Activated CD8-positive, alpha-beta memory T cell treated with anti-CD3 and anti-CD28 coated beads for 1 hour (primary cell): ENCODE measurements around the gene CCDC57.
"Not testable (repeated sequence)": the region's sequence is repeated elsewhere in the genome, so short reads cannot be mapped to it uniquely, and the experiment has no call there.

Experiments
- DNase-seq, 2 donors: peaks; one replicate each; pipeline ENCODE4 v3.0.0-alpha.2; 2020; ENCODE audit warnings: low read depth in 1 of 2; ENCODE audit errors: extremely low read depth in 1 of 2

Gene CCDC57

DNA sequence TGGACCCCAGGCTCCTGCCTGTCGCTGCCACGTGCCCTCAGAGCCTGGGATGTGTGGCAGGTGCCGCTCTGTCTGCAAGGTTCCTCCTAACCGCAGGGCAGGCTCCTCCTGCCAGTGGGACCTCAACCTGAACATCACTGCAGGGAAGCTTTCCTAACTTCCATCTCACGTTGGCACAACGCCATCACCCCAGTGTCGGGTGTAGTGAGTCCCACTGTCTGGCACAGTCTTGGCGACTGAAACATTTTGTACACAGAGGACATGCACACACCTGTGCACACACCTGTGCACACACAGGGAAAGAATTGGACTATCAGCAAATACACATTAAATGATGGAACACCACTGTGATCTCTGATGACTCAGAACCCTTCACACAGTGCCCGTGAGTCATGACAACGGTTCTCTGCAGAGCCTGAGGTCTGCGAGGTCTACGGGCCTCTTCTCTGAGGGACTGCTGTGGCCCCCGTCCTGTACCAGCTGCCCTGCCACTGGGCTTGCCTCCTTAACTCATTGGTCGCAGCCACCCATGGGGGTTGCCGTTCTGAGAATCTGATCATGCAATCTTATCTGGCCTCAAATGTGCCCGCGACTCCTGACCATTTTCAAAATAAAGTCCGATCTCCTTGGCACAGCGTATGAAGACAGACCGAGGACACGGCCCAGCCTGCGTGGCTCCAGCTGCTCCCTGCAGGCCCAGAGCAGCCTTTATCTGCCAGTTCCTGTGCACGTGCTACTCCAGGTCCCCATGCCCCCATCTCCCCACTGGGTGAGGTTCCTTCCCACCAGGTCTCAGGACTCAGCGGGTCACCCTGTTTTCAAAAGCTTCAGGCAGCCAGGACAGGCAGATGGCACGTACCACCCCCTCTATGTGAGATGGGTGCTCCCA lies 7.6 kb downstream of the CCDC57 start:
- no peak for DNase-seq

DNA sequence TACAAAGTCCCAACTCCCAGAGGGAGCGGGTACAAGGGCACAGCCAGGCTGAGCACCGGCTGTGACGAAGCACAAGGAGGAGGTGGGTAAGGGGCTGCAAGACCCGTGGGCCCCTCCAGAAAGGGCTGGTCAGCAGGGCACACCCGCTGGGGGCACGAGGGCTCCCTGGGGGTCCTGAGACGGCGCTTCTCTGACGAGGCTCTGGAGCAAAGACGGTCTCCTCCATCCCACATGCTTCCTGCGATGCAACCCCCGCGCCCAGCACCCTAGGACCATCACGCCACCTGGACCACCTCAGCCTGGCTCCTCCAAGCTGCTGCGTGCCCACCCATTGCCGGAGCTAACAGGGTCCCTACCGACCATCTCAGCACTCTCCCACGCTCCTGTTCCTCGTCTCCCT lies 8.7 kb downstream of the CCDC57 start:
- no peak for DNase-seq

DNA sequence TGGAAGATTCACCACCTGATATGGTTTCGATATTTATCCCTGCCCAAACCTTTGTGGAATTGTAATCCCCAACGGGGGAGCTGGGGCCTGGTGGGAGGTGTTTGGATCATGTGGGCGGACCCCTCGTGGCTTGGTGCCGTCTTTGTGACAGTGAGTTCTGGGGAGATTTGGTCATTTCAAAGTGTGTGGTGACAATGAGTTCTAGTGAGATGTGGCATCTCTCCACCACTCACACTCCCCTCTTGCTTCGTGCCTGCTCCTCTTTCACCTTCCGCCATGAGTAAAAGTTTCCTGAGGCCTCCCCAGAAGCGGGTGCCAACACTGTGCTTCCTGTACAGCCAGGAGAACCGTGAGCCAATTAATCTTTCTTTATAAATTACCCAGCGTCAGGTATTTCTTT lies 9.7 kb downstream of the CCDC57 start:
- no peak for DNase-seq

GRCh38 chr17:82201498-82201910 lies 11.1 kb downstream of the CCDC57 start:
- DNase-seq: no peak

GRCh38 chr17:82200743-82201497 lies 11.7 kb downstream of the CCDC57 start:
- DNase-seq: peak; percentile 42 to 60

- no peak for DNase-seq
Measured at GRCh38 chr17:82200135-82200534, 12.5 kb downstream of the CCDC57 start.

- no peak for DNase-seq
Measured at GRCh38 chr17:82199496-82199895, 13.1 kb downstream of the CCDC57 start.

- no peak for DNase-seq
Measured at GRCh38 chr17:82198092-82198491, 14.6 kb downstream of the CCDC57 start.

DNA sequence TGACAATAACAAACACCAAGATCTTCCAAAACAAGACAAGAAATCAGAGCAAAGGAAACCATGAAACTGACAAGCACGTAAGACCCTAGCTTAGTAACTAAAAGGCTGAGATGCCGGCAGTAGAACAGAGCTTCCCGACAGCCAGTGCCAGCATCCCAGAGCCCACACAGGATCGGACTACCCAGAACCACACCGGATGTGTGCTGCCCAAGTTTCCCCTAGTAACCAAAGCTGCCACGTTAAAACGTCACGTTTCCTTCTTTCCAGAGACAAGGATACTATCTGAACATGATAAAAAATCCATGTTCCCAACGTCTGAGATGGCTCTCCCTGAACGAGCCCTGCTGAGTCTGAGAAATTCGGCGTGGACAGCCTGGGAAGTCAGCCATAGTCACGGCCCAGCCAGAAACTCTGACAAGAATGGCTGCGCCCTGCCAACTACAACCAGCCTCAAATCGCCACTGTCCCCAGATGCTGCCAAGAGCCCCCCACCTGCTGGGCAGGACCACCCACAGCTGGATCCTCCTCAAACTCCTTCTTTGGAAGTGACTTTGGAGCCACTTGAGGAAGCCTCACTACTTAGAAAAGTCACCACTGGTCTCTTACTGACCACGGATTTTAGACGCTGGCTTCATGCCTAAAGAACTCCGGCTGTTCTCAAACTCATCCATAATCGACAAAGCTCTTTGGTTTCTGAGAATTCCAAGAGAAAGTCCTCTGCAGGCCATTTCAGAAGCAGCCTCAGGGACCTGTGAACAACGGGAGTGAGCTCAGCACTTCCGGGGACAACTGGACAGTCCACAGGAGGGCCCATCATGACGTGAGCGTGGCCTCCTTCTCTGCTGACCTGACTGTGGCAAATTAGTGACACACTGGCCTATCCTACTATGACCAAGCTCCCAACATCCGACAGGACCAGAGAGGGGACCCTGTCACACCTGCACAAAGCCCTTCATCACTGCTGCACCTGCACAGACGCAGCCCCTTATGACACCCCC lies 16.7 kb downstream of the CCDC57 start:
- no peak for DNase-seq

DNA sequence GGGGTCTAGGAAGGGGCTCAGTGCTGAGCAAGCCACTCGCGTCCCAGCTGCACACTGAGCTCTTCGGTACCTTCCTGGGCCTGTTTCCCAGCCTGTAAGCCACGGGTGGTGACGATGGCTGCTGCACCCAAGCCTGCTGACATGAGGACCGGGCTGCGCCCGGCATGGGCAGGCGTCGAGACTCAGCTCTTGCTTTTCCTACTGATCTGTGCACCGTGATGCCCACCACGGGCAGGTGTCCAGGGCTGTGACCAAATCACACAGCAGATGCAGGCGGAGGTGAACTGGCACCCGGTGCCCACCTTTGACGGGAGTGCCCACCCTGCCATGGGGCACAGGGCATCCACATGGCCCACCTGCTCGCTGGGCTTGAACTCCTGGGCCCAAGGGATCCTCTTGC lies 17.9 kb downstream of the CCDC57 start:
- no peak for DNase-seq

- DNase-seq: no peak
Measured at GRCh38 chr17:82193520-82194220, 19.0 kb downstream of the CCDC57 start.

GRCh38 chr17:82193050-82193449 lies 19.6 kb downstream of the CCDC57 start:
- not testable (repeated sequence) for DNase-seq

GRCh38 chr17:82188001-82188961 lies 24.4 kb downstream of the CCDC57 start:
- DNase-seq: no peak

- DNase-seq: no peak
Measured at GRCh38 chr17:82187500-82187899, 25.1 kb downstream of the CCDC57 start.

GRCh38 chr17:82186221-82186620 lies 26.4 kb downstream of the CCDC57 start:
- DNase-seq: no peak

DNA sequence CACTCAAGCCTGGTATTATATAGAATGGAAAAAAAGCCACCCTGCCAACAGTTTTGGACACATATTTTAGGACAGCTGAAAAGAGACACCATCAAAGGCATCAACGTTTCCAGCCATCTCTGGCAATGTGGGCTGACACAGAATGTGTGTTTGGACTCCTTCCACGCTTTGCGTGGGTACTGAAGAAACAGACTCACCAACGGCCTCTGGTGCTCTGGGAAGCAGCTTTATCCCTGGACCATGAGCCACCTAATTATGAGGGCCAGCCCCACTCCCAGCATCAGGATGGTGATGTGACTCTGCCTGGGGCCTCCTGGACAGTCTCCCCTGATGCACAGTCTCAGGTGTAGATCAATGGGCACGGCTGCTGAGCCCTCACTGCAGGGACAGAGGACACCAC lies 27.9 kb downstream of the CCDC57 start:
- no peak for DNase-seq

- DNase-seq: no peak
Measured at GRCh38 chr17:82180776-82181528, 31.7 kb downstream of the CCDC57 start.

DNA sequence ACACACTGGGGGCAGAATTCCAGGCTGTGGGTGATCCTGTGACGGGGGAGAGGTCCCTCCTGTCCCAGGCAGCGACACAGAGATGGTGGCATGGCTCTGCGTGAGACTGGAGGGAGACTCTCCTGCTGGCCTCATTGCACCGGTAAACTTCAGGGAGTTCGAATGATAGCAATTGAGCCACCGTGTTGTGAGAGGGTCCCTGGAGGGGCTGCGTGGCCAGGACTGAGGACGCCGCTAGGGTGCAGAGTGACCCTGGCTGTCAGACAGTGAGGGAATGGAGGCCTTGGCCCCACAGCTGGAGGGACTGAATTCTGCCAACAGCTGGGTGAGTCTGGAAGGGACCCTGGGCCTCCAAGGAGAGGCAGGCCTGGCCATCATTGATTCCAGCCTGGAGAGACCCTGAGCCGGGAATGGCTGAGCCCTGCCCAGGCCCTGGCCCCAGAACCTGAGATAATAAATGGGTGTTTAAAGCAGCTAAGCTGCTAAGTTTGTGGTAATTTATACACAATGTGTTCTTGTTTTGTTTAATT lies 32.6 kb downstream of the CCDC57 start:
- no peak for DNase-seq
